K562 (cell line): ENCODE data around the gene OR2W1. TPM values are rescaled to one million over a fixed set of nuclear protein-coding genes. Genes with fewer than 3 reads are reported as not detected.

Experiments used
- ARID3A ChIP-seq: IDR thresholded peaks from 2 replicates; pipeline ENCODE4 v1.6.1; 2012; ENCODE audit warnings: low read depth, low read length, improper control_type of control experiment, borderline replicate concordance
- ATF6 ChIP-seq: sonication (generic); formaldehyde crosslinking; IDR thresholded peaks from 2 replicates; pipeline ENCODE4 v1.4.0; 2020; ENCODE audit warnings: mild to moderate bottlenecking, missing genetic modification reagents
- E2F3 ChIP-seq: fragments of 250-450 bp; sonication (Bioruptor Pico); IDR thresholded peaks from 2 replicates; pipeline ENCODE4 v1.4.0; 2020; ENCODE audit warnings: mild to moderate bottlenecking
- EP400 ChIP-seq: fragments of 450-650 bp; IDR thresholded peaks from 2 replicates; pipeline ENCODE4 v1.6.1; 2017; ENCODE audit warnings: antibody characterized with exemption, mild to moderate bottlenecking, moderate library complexity
- ETV5 ChIP-seq: sonication (generic); formaldehyde crosslinking; IDR thresholded peaks from 2 replicates; pipeline ENCODE4 v1.4.0; 2020; ENCODE audit warnings: low read depth, mild to moderate bottlenecking, missing genetic modification reagents
- EWSR1 ChIP-seq: fragments of 450-650 bp; IDR thresholded peaks from 2 replicates; pipeline ENCODE4 v1.6.1; 2018; ENCODE audit warnings: borderline replicate concordance, mild to moderate bottlenecking, low read depth, moderate library complexity; ENCODE audit not compliant: partially characterized antibody
- MTA1 ChIP-seq: fragments of 450-650 bp; IDR thresholded peaks from 2 replicates; pipeline ENCODE4 v1.6.1; 2017; ENCODE audit warnings: borderline replicate concordance
- PHF21A ChIP-seq: fragments of 450-650 bp; IDR thresholded peaks from 2 replicates; pipeline ENCODE4 v1.6.1; 2017; ENCODE audit warnings: low read depth, borderline replicate concordance
- RBFOX2 ChIP-seq: fragments of 200-400 bp; formaldehyde crosslinking; IDR thresholded peaks from 2 replicates; pipeline ENCODE4 v1.6.1; 2017; ENCODE audit warnings: low read depth, mild to moderate bottlenecking, low read length, moderate library complexity
- SAFB2 ChIP-seq: fragments of 200-400 bp; formaldehyde crosslinking; IDR thresholded peaks from 2 replicates; pipeline ENCODE4 v1.6.1; 2018; ENCODE audit warnings: borderline replicate concordance, low read length, low read depth, moderate library complexity; ENCODE audit not compliant: severe bottlenecking
- SP1 ChIP-seq: sonication (generic); formaldehyde crosslinking; IDR thresholded peaks from 2 replicates; pipeline ENCODE4 v1.8.1; 2022; ENCODE audit warnings: mild to moderate bottlenecking, missing genetic modification reagents
- ZBTB11 ChIP-seq, 3 experiments: fragments of 200-800 bp in 1 of 3; fragments of 250-450 bp in 1 of 3; fragments of 450-650 bp in 1 of 3; sonication (Bioruptor Pico) in 1 of 3; sonication (Bioruptor generic) in 1 of 3; formaldehyde crosslinking in 1 of 3; IDR thresholded peaks; 2 replicates each; pipeline versions ENCODE4 v1.6.1 to v1.8.0; 2016 to 2022; ENCODE audit warnings: mild to moderate bottlenecking in 2 of 3, missing genetic modification characterization in 2 of 3, missing compliant biosample characterization in 1 of 3, moderate library complexity in 1 of 3
- ZFX ChIP-seq: sonication (generic); formaldehyde crosslinking; IDR thresholded peaks from 2 replicates; pipeline ENCODE4 v1.8.0; 2022; ENCODE audit warnings: mild to moderate bottlenecking, missing genetic modification reagents, moderate library complexity
- ZNF311 ChIP-seq: fragments of 250-450 bp; sonication (Bioruptor Pico); IDR thresholded peaks from 2 replicates; pipeline ENCODE4 v1.4.0; 2020; ENCODE audit warnings: mild to moderate bottlenecking, moderate library complexity
- ZNF436 ChIP-seq: fragments of 250-450, 450-650 bp; sonication (Bioruptor Pico); formaldehyde crosslinking; IDR thresholded peaks from 2 replicates; pipeline ENCODE4 v1.7.0; 2020; ENCODE audit warnings: mild to moderate bottlenecking
- ZNF695 ChIP-seq: fragments of 450-650 bp; formaldehyde crosslinking; IDR thresholded peaks from 2 replicates; pipeline ENCODE4 v1.4.0; 2020; ENCODE audit warnings: mild to moderate bottlenecking, moderate library complexity
- ZNF740 ChIP-seq, 3 experiments: fragments of 200-800 bp in 1 of 3; sonication (Bioruptor generic) in 1 of 3; sonication (generic) in 1 of 3; formaldehyde crosslinking in 1 of 3; IDR thresholded peaks; 2 replicates each; pipeline versions ENCODE4 v1.6.1 to v1.8.0; 2016 to 2022; ENCODE audit warnings: mild to moderate bottlenecking in 2 of 3, missing compliant biosample characterization in 2 of 3, missing genetic modification characterization in 2 of 3, missing genetic modification reagents in 1 of 3
- polyA plus RNA-seq, 8 experiments: library from polyadenylated mRNA; depleted of rRNA in 4 of 8; stranded (reverse) in 5 of 8; unstranded in 3 of 8; fragments of >200 nt; fragmentation: Nextera tagmentation in 2 of 8; fragmentation: Illumina TruSeq in 1 of 8; extraction: Ambion mirVana in 2 of 8; extraction: Trizol in 1 of 8; gene quantifications; 2 replicates each; pipeline versions ENCODE4 v1.2.1 to v1.2.3, GENCODE V29; 2011 to 2014; ENCODE audit warnings: inconsistent platforms in 1 of 8, missing spikeins in 1 of 8
- total RNA-seq, 7 experiments: library from RNA; depleted of rRNA in 6 of 7; stranded (reverse); fragments of >200 nt in 6 of 7; fragmentation: Illumina TruSeq in 2 of 7; extraction: Trizol in 2 of 7; gene quantifications; 2 replicates each; pipeline versions ENCODE4 v1.2.1 to v1.2.3, GENCODE V29; 2011 to 2021; ENCODE audit warnings: low replicate concordance in 1 of 7

OR2W1 gene
- total and polyA plus RNA-seq, 9 of the 15 experiments (the other 6 are each of a cell fraction or from before 2014, with no cell fraction given), result not detected

GRCh38 chr6:29016559-29017427 is 28.2 kb downstream of the OR2W1 start (continued):
- TF ChIP-seq SP1 (CRISPR knock-in tag), result peak; percentile 77; the same call in 1 of the 2 replicates
- peak in 1 of 3 experiments; percentile 47; a peak in 1 of 6 replicates for TF ChIP-seq ZBTB11 (CRISPR knock-in tag; IDR thresholded peaks at IDR 0.05)
- TF ChIP-seq RBFOX2, result peak; percentile 54; the same call in 1 of the 2 replicates
- peak; percentile 72; the same call in 1 of the 2 replicates for TF ChIP-seq ZNF740 (CRISPR knock-in tag; IDR thresholded peaks at IDR 0.05)
- peak in 1 of 2 experiments; percentile 64; a peak in 1 of 4 replicates for TF ChIP-seq ZNF740 (tag; IDR thresholded peaks at IDR 0.05)
- TF ChIP-seq PHF21A, result no peak
- TF ChIP-seq ETV5 (CRISPR knock-in tag), result peak; percentile 54
- TF ChIP-seq MTA1, result 0 out of 2 replicates have a peak, but pooled peaks have one; percentile 53
- no peak for TF ChIP-seq ZNF695 (CRISPR knock-in tag)
- TF ChIP-seq SAFB2, result no peak
- no peak for TF ChIP-seq ZNF311 (CRISPR knock-in tag)
- TF ChIP-seq ZNF436 (CRISPR knock-in tag), result no peak
- TF ChIP-seq EP400, result peak; percentile 54; the same call in 1 of the 2 replicates
- TF ChIP-seq ATF6 (CRISPR knock-in tag), result peak; percentile 47; the same call in 1 of the 2 replicates
- TF ChIP-seq EWSR1, result no peak
- TF ChIP-seq E2F3 (CRISPR knock-in tag), result no peak
- TF ChIP-seq ARID3A, result no peak
- TF ChIP-seq ZFX (CRISPR knock-in tag), result peak; percentile 66
